AG04450 (cell line): Measurements from ENCODE around the gene EMP3. TPM values are rescaled to one million over a fixed set of nuclear protein-coding genes. Genes with fewer than 3 reads are reported as not detected.
A peak's percentile ranks its signal among the peaks of the same experiment; 100 is the strongest.

Source experiments
- CTCF ChIA-PET: fragments of 300-600, 350-600 bp; formaldehyde crosslinking; extraction: SDS; loops from one replicate; lab custom pipeline; 2022; ENCODE audit warnings: antibody characterized with exemption, inconsistent platforms; lab: Charles Lee
- POLR2A ChIA-PET: fragments of 350-600 bp; formaldehyde crosslinking; extraction: SDS; loops from one replicate; lab custom pipeline; 2021; ENCODE audit warnings: antibody characterized with exemption, inconsistent platforms; lab: Yijun Ruan, JAX
- DNase-seq: peaks from one replicate; pipeline ENCODE4 v3.0.0-alpha.2; 2011; ENCODE audit warnings: low read depth, low spot score
- H3K27ac ChIP-seq: one replicate; pipeline ENCODE4 v1.5.1; 2012; ENCODE audit warnings: low read depth, low read length, control low read depth
- H3K27me3 ChIP-seq: one replicate; pipeline ENCODE4 v1.6.0; 2012; ENCODE audit warnings: low read length; ENCODE audit not compliant: control insufficient read depth, insufficient read depth
- H3K4me3 ChIP-seq: 2 replicates; pipeline ENCODE4 v1.5.1; 2011; ENCODE audit warnings: mild to moderate bottlenecking, low read depth, low read length, control low read depth
- H3K9me3 ChIP-seq: 2 replicates; pipeline ENCODE4 v1.5.1; 2012; ENCODE audit warnings: low read length; ENCODE audit not compliant: control insufficient read depth, insufficient read depth
- CTCF ChIP-seq: IDR thresholded peaks from 2 replicates; pipeline ENCODE4 v1.5.1; 2011; ENCODE audit warnings: low read depth, low read length, control low read depth, inconsistent platforms
- polyA minus RNA-seq: library from RNA; depleted of rRNA, polyadenylated mRNA; stranded (reverse); fragments of >200 nt; gene quantifications from 2 replicates; pipeline ENCODE4 v1.2.3, GENCODE V29; 2011; rRNA and poly(A)+ RNA removed
- polyA plus RNA-seq: library from polyadenylated mRNA; depleted of rRNA; stranded (reverse); fragments of >200 nt; gene quantifications from 2 replicates; pipeline ENCODE4 v1.2.3, GENCODE V29; 2011; rRNA removed

The EMP3 gene
- polyA plus RNA-seq, result 227 and 341 TPM in 2 replicates
- 291 and 415 TPM in 2 replicates for polyA minus RNA-seq

GRCh38 chr19:48325265-48325910 lies at the start of gene EMP3:
TSS of gene EMP3 (plus strand) at chr19:48325552. CDS start at chr19:48326845, 1,293 bp downstream.
- TF ChIP-seq CTCF, result no peak
- Histone ChIP-seq H3K27ac (peak within 1 kb of the TSS; percentile 95), H3K4me3 (peak within 1 kb of the TSS; percentile 83), H3K9me3 (peaks cover 2% of the 10 kb centered on the region; the same call in 1 of the 2 replicates), H3K27me3 (no peaks in the 10 kb centered on the region)
- CTCF ChIA-PET, result interaction anchor here (1.4 to 5.3 kb wide), 2 partner anchors 8 to 16 kb away, joined by 4 to 29 read pairs; no protein-coding TSS in a partner anchor
- peak; percentile 80 for DNase-seq
- POLR2A ChIA-PET, result interaction anchor here (0.6 to 1.0 kb wide), 3 partner anchors 9 to 1434 kb away, joined by 3 to 4 read pairs (median 3); no protein-coding TSS in a partner anchor

GRCh38 chr19:48279747-48280146 lies 45.6 kb upstream of the EMP3 start:
- H3K27ac ChIP-seq, result no peak overlapping the region
- POLR2A ChIA-PET, result no interaction called here
- H3K27me3 ChIP-seq, result no peaks in the 10 kb centered on the region
- DNase-seq, result no peak
- peaks cover 9% of the 10 kb centered on the region; the same call in 1 of the 2 replicates for H3K9me3 ChIP-seq
- CTCF ChIA-PET, result no interaction called here
- no peak overlapping the region for H3K4me3 ChIP-seq
- no peak for TF ChIP-seq CTCF

GRCh38 chr19:48283908-48284307 lies 41.4 kb upstream of the EMP3 start:
- ChIA-PET CTCF (interaction anchor here (1.1 kb wide), 1 partner anchor 17 kb away, joined by 3 read pairs; no protein-coding TSS in a partner anchor), POLR2A (no interaction called here)
- peak; percentile 90 for DNase-seq
- Histone ChIP-seq H3K4me3 (no peak overlapping the region), H3K9me3 (peaks cover 22% of the 10 kb centered on the region), H3K27me3 (no peaks in the 10 kb centered on the region), H3K27ac (peak overlapping the region; percentile 97)
- TF ChIP-seq CTCF, result no peak

- Histone ChIP-seq H3K4me3 (no peak overlapping the region), H3K27me3 (no peaks in the 10 kb centered on the region), H3K9me3 (peaks cover 22% of the 10 kb centered on the region), H3K27ac (peak overlapping the region; percentile 97)
- no peak for TF ChIP-seq CTCF
- no peak for DNase-seq
- POLR2A ChIA-PET, result no interaction called here
- CTCF ChIA-PET, result interaction anchor here (1.1 kb wide), 1 partner anchor 18 kb away, joined by 3 read pairs; no protein-coding TSS in a partner anchor
Observed at GRCh38 chr19:48284896-48285295, 40.5 kb upstream of the EMP3 start.

GRCh38 chr19:48287748-48288147 lies 37.6 kb upstream of the EMP3 start:
- ChIA-PET POLR2A (no interaction called here), CTCF (interaction anchor here (0.7 kb wide), 1 partner anchor 115 kb away, joined by 3 read pairs; no protein-coding TSS in a partner anchor)
- no peaks in the 10 kb centered on the region for H3K27me3 ChIP-seq
- no peak for TF ChIP-seq CTCF
- H3K4me3 ChIP-seq, result no peak overlapping the region
- DNase-seq, result no peak
- no peak overlapping the region for H3K27ac ChIP-seq
- peaks cover 22% of the 10 kb centered on the region for H3K9me3 ChIP-seq
